Mucosa of rectum (tissue), 2 donors: ENCODE data around the gene PLA2R1.

Experiments
- H3K27ac ChIP-seq, 2 donors: one replicate each; pipeline ENCODE4 v1.7.0; 2013; ENCODE audit warnings: inconsistent platforms in 2 of 2, low read depth in 2 of 2, low read length in 2 of 2
- H3K27me3 ChIP-seq, 2 donors: one replicate each; pipeline ENCODE4 v1.7.0; 2013; ENCODE audit warnings: low read length in 2 of 2; ENCODE audit not compliant: control insufficient read depth in 2 of 2, insufficient read depth in 2 of 2
- H3K36me3 ChIP-seq, 2 donors: one replicate each; pipeline ENCODE4 v1.7.0; 2013; ENCODE audit warnings: low read length in 2 of 2; ENCODE audit not compliant: control insufficient read depth in 2 of 2, insufficient read depth in 2 of 2
- H3K4me1 ChIP-seq, 2 donors: one replicate each; pipeline ENCODE4 v1.7.0; 2013; ENCODE audit warnings: low read length in 2 of 2, mild to moderate bottlenecking in 1 of 2; ENCODE audit not compliant: control insufficient read depth in 2 of 2, insufficient read depth in 2 of 2
- H3K4me3 ChIP-seq, 2 donors: one replicate each; pipeline ENCODE4 v1.7.0; 2013; ENCODE audit warnings: low read length in 2 of 2
- H3K9ac ChIP-seq, 2 donors: one replicate each; pipeline ENCODE4 v1.7.0; 2013; ENCODE audit warnings: low read length in 2 of 2, low read depth in 1 of 2, mild to moderate bottlenecking in 1 of 2
- H3K9me3 ChIP-seq, 2 donors: one replicate each; pipeline ENCODE4 v1.7.0; 2013; ENCODE audit warnings: low read length in 2 of 2; ENCODE audit not compliant: control insufficient read depth in 2 of 2
- donor health status: healthy.
- donor health status: Normal muscosa, but diverticular disease.

Gene PLA2R1

DNA sequence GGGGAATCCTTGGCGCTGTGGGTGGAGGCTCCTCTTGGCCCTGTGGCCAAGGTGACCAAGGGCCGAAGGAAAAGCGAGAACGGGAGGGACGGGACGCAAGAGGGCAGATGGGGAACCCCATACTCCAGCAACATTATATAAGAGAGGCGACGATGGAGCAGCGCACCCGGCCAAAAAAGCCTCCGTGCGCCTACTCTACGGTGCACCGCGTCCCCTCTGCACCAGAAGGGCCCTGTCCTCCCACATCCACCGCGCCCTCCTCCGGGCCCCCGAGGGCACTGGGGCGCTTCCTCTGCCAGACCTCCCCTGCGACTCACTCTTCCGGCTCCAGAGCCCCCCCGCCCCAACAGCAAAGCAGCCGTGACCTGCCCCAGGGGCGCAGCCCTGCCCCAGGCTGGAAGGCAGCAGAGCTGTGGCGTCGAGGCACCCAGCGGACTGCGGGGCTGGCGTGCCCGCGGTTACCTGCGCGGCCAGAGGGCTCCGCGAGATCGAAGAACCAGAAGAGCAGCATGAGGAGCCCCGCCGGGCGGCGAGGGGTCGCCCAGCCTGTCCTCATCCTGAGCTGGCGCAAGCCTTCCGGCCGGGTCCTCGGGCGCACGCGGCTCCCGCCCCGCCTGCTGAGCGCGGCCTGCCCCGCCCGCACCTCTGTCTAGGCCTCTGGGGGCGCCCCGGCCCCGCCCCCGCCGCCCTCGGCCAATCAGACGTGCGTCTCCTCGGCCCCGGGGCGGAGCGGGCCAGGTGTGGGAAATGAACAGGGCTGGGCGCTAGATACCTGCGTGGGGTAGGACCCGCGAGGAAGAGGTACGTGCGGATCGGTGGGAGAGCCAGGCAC is 158.1 kb downstream of the PLA2R1 start, which contains the start of gene LY75:
TSS of gene LY75 (minus strand) at position 630 of the 832 bp plus-strand sequence.
- peak within 1 kb of the TSS; percentile 72 to 85 for H3K4me3 ChIP-seq
- peak within 1 kb of the TSS; percentile 76 to 83 for H3K9ac ChIP-seq
- peak within 1 kb of the TSS; percentile 83 to 86 for H3K27ac ChIP-seq
- H3K9me3 ChIP-seq = no peaks in the 10 kb centered on the region
- no peaks in the 10 kb centered on the region for H3K36me3 ChIP-seq
- H3K27me3 ChIP-seq = no peaks in the 10 kb centered on the region
- peaks cover 23 to 30% of the 10 kb centered on the region in 2 donors for H3K4me1 ChIP-seq

DNA sequence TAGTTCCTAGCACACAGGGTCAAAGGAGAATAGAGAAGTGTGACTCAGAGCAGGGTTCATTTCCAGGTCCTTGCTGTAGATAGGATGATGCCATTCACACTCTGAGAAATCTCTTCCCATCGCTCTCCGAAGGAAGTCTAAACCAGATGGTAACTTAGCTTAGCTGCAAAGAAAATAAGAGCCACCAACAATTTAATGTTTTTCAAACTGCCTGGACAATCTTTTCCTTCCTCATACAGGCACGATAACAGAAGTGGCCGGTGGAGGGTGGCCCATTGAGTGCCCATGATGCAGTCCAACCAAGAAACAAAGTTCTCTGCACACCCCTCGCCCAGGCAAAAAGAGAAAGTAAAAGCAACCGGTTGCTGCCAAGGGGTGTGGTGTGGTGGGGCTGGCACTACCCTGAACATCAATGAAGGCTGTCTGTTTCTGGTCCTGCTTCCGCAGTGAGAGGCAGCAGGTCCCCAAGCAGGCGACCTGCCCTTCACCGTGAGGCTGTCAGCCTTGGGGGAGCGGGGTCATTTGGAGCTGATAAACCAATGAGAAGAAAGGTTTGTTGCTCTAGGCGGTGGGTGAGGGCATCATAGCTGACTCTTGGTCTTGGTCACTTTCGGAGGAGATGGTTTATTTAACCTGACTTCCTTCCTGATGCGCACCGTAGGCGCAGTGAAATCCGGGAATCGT is 158.8 kb downstream of the PLA2R1 start:
- Histone ChIP-seq H3K27ac (peak overlapping the region; percentile 83 to 86), H3K9ac (peak overlapping the region; percentile 76 to 83), H3K4me1 (peaks cover 23 to 30% of the 10 kb centered on the region in 2 donors), H3K27me3 (no peaks in the 10 kb centered on the region), H3K9me3 (no peaks in the 10 kb centered on the region), H3K36me3 (peaks cover 4 to 5% of the 10 kb centered on the region in 2 donors), H3K4me3 (peak overlapping the region; percentile 72 to 85)

DNA sequence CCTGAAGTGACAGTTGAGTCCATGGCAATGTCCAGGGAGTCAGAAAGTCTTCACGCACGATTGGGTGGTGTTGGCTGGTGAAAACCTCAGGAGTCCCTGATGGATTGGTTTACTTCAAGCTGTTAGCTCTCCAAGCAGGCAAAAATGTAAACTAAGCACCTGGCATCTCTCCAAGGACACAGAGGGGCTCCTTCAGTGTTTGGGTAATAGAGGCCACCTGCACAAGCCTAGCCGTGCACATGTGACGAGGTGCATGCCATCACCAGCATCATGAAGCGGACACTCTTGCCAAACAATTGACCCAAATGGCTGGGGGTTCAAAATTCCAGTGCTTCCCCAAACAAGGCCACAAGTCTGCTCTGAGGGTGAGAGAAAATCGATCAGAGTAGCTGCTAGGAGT is 159.7 kb downstream of the PLA2R1 start:
- H3K4me3 ChIP-seq = peak overlapping the region in 1 of 2 donors; percentile 85

DNA sequence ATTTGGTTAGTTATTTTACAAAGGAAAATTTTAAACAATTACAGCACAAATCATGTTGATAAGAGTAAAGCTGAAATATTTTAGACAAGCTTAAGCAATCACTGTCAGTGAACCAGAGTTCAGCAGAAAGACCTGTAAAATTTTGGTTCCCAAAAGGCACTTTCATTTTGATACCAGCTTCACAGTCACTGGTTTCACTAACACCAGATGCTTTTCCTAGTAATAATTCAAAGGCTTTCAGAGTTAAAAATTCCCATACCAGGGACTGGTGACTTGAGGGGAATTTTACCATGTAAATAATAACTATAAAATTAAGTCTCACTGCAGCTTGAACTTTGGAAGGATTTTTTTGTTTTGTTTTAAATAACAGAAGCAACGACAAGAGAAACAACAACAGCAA is 162.1 kb downstream of the PLA2R1 start:
- H3K9me3 ChIP-seq = no peaks in the 10 kb centered on the region
- peaks cover 12 to 17% of the 10 kb centered on the region in 2 donors for H3K4me1 ChIP-seq
- H3K9ac ChIP-seq = no peak overlapping the region
- peaks cover 4 to 5% of the 10 kb centered on the region in 2 donors for H3K36me3 ChIP-seq
- H3K4me3 ChIP-seq = no peak overlapping the region
- H3K27me3 ChIP-seq = no peaks in the 10 kb centered on the region
- no peak overlapping the region for H3K27ac ChIP-seq

More for the DNA sequence above, 159.7 kb downstream of the PLA2R1 start:
- Histone ChIP-seq H3K4me1 (peaks cover 23 to 30% of the 10 kb centered on the region in 2 donors), H3K9me3 (no peaks in the 10 kb centered on the region), H3K36me3 (peaks cover 4 to 5% of the 10 kb centered on the region in 2 donors), H3K9ac (no peak overlapping the region), H3K27me3 (no peaks in the 10 kb centered on the region), H3K27ac (peak overlapping the region in 1 of 2 donors; percentile 86)

DNA sequence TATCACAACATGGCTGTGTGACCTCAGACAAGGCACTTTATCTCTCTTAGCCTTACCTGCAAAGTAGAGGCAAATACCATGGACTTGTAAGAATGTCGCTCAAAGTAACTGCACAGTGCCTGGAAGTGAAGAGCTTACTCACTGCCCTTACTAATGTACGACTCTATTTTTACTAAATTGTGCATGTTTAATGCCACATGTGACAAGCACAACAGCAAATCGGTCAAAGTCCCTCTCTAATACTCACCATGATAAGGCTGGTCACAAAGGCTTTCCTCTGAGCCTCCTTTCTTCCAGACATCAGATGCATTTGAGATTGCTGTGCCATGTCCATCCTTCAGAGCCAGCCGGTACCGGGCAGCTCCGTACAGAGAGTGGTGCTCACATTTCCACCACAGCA is 164.0 kb downstream of the PLA2R1 start:
- no peaks in the 10 kb centered on the region for H3K9me3 ChIP-seq
- H3K27ac ChIP-seq = no peak overlapping the region
- no peaks in the 10 kb centered on the region for H3K27me3 ChIP-seq
- H3K4me1 ChIP-seq = peaks cover 6% of the 10 kb centered on the region in 2 donors
- no peak overlapping the region for H3K9ac ChIP-seq
- H3K4me3 ChIP-seq = no peak overlapping the region
- H3K36me3 ChIP-seq = peaks cover 4 to 5% of the 10 kb centered on the region in 2 donors

DNA sequence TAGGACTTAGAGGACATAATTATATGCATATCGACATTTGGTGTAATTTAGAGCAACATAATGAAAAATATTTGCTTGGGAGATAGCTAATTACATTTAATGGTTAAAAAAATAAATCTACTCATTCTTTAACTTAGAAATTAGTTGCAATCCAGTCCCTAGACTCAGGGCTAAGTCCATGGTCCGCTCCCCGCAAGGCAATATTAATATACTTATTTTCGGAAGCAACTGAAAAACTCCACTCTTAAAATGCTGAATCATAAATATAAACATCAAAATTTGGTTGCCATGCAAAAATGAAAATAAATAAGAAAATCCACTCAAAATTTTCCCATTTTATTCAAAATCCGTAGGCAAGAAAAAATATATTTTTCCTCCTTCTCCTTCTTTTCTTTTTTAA is 164.7 kb downstream of the PLA2R1 start:
- Histone ChIP-seq H3K27ac (no peak overlapping the region), H3K36me3 (peaks cover 4 to 5% of the 10 kb centered on the region in 2 donors), H3K9ac (no peak overlapping the region), H3K27me3 (no peaks in the 10 kb centered on the region), H3K4me3 (no peak overlapping the region), H3K4me1 (peaks cover 0 to under 1% of the 10 kb centered on the region in 2 donors), H3K9me3 (no peaks in the 10 kb centered on the region)

DNA sequence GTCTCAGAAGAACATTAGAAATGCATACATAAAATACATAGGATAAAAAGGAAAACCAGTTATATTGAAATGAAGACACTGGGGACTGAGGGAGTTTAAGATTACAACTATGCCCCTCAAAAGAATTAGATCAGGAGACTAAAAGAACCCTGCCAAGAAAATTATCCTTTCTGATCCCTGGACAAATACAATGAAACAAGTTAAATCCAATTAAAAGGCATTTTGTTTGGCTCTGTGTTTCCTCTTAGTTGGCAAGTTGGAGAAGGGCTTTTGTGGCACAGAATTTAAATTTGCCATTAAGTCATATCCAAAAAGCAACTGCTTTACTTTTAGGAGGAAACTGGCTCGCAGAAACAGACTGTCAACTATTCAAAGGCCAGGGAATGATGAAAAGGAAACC is 165.3 kb downstream of the PLA2R1 start:
- Histone ChIP-seq H3K9ac (no peak overlapping the region), H3K9me3 (no peaks in the 10 kb centered on the region), H3K4me1 (no peaks in the 10 kb centered on the region), H3K36me3 (peaks cover 4 to 5% of the 10 kb centered on the region in 2 donors), H3K27me3 (no peaks in the 10 kb centered on the region), H3K4me3 (no peak overlapping the region), H3K27ac (no peak overlapping the region)

DNA sequence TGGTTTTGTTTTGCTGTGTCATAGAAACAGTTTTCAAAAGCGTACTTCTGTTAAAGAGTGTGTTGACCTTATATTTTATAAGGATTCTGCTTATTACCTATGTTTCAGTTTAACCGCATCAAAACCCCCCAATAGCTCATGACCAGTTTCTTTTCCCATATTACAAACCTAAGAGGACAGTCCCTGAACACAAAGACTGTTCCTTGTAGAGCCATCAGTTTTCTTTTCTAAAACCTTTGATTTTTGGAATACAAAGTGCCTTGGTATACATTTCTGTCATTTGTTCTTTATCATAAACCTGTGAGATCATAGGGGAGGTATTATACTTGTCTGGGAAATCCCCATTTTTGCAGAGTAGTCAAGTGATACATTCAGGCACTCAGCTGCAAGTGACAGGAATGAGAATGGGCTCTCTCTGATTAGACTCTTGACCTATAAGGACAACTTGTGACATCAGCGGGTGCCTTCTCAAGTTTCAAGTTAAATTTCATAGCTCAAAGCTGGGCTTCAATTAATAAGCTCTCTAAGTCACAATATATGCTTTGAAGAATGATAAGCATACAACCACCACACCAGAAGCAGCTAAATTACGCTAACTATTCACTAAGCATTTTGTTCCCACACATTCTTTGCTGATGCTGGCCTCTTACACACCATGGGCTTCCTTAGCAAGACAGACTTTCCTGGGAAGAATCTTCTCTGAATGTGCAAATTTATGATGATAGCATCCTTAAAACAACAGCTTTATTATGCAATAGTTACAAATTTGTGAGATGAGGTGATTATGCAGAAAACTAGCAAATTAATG is 167.0 kb downstream of the PLA2R1 start:
- no peaks in the 10 kb centered on the region for H3K27me3 ChIP-seq
- H3K36me3 ChIP-seq = peaks cover 5 to 6% of the 10 kb centered on the region in 2 donors
- no peak overlapping the region for H3K27ac ChIP-seq
- H3K9ac ChIP-seq = no peak overlapping the region
- H3K4me1 ChIP-seq = no peaks in the 10 kb centered on the region
- H3K4me3 ChIP-seq = no peak overlapping the region
- no peaks in the 10 kb centered on the region for H3K9me3 ChIP-seq

DNA sequence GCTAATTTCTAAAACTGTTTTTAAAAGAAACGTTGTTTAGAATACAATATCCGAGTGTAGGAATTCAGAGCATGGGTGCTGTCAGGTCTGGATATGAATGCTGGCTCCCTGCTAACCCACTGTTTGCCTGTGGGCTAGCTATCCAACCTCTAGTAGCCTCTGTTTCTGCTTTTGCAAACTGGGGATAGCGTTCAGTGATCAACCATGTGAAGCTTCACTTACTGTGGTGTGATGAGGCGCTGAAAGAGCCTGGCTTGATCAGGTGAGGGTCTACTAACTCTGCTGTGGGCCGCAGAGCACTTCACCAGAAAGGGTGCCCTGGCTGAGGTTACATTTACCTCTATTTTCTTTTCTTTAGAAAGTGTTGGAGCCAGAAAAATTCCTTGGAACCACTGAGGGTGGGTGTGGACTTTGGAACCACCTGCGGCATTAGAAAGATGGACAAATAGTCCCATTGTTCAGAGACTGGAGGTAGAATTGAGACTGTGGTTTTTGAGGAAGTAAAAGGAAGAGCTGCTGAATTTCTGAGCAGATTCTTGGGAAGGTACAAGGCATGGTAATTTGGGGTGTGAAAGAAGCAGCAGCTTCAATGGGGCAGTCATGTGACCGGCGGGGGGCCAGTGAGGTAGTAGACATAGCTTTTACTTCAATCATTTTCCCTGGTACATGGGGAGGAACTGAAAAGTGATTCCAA is 168.1 kb downstream of the PLA2R1 start:
- no peak overlapping the region for H3K9ac ChIP-seq
- no peaks in the 10 kb centered on the region for H3K27me3 ChIP-seq
- no peak overlapping the region for H3K4me3 ChIP-seq
- H3K36me3 ChIP-seq = peaks cover 5 to 9% of the 10 kb centered on the region in 2 donors
- no peaks in the 10 kb centered on the region for H3K9me3 ChIP-seq
- H3K27ac ChIP-seq = no peak overlapping the region
- H3K4me1 ChIP-seq = no peaks in the 10 kb centered on the region
